Measurements from ENCODE around the gene NHEJ1. TPM values are rescaled to one million over a fixed set of nuclear protein-coding genes. Genes with fewer than 3 reads are reported as not detected.

Gene NHEJ1
- total RNA-seq, 1 experiment from 2014 or later: 11.5 TPM

DNA sequence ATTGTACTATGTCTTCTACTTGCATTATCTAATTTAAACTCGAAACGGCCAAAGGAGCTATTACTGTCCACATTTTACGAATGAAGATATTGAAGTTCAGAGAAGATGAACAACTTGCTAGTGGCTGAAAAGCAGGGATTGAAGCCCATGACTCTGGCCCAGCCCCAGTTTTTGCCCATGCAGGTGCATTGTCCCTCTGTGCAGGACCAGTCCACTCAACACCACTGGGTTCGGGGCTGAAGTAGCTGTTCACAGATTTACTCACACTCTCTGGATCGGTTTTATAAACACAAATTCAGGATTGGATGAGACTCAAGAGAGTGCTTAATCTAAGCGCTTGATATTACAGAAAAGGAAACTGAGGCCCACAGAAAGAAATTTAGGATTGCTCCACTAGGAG lies 98.5 kb downstream of the NHEJ1 start:
- ChIA-PET CTCF (interaction anchor here (0.8 to 1.7 kb wide), 5 partner anchors 10 to 97 kb away, joined by 3 to 11 read pairs (median 4); no protein-coding TSS in a partner anchor), POLR2A (no interaction called here)
- H3K27ac Mint-ChIP-seq (ENCODE audit: low read depth, unreplicated experiment): no peak overlapping the region
- no peak for DNase-seq (ENCODE audit: unreplicated experiment)
- TF ChIP-seq, protein P1, sequence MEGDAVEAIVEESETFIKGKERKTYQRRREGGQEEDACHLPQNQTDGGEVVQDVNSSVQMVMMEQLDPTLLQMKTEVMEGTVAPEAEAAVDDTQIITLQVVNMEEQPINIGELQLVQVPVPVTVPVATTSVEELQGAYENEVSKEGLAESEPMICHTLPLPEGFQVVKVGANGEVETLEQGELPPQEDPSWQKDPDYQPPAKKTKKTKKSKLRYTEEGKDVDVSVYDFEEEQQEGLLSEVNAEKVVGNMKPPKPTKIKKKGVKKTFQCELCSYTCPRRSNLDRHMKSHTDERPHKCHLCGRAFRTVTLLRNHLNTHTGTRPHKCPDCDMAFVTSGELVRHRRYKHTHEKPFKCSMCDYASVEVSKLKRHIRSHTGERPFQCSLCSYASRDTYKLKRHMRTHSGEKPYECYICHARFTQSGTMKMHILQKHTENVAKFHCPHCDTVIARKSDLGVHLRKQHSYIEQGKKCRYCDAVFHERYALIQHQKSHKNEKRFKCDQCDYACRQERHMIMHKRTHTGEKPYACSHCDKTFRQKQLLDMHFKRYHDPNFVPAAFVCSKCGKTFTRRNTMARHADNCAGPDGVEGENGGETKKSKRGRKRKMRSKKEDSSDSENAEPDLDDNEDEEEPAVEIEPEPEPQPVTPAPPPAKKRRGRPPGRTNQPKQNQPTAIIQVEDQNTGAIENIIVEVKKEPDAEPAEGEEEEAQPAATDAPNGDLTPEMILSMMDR (IDR thresholded peaks at IDR 0.05; ENCODE audit: unreplicated experiment): no peak
- BruUV-seq (replicated peaks): no TSS peak
- no peaks in the 10 kb centered on the region for H3K36me3 Mint-ChIP-seq (ENCODE audit: insufficient read depth, unreplicated experiment)
- H3K27me3 Mint-ChIP-seq (ENCODE audit: insufficient read depth, unreplicated experiment): peaks cover 55% of the 10 kb centered on the region
- no peaks in the 10 kb centered on the region for H3K4me1 Mint-ChIP-seq (ENCODE audit: insufficient read depth, unreplicated experiment)
- no peaks in the 10 kb centered on the region for H3K9me3 Mint-ChIP-seq (ENCODE audit: unreplicated experiment)
- intact Hi-C loops (cut with micrococcal nuclease): no loop called here
- H3K4me3 Mint-ChIP-seq (ENCODE audit: unreplicated experiment): no peak overlapping the region

DNA sequence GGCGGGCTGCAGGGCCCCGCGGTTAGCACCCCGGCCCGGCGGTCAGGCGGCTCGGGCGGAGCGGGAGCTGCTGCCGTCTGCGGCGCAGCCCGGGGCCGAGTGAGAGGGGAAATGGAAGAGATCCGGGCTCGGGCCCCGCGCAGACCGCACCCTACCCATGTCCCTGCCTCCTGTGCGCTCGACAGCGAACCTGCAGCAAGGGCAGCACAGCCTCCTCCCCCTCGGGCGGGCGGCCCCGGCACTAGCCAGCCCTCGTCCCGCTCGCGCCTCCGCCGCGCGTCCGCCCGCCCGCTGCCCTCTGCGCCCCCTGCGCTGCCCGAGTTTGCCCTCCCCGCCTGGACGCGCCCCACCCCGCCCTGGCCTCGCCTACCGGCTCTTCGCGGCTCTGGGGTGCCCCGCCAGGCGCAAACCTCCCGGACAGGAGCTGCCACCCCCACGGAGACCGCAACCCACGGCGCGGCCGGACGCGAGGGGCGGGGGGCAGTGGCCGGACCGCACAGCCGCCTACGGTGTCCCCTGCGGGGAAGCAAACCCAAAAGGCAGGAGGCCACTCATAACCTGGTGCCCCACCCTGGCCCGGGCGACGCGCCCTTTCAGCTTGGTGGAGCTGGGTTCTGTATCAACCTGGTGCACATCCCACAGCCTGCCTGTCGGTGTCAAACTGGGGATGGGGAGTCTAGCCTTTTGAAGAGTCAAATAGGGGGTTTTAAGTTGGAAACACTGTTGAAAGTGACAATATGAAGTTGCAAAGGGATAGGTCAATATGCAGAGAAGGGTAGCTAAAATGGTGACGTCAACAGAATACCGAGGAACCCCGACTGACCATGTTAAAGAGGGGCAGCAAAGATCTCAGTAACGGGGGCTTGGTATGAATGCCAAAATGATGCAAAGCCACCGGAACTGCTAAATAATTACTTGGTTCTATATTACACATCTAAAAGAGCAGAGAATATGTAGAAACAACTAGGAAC lies 99.5 kb downstream of the NHEJ1 start, which contains the start of gene IHH:
IHH (minus strand) TSS at position 101 of the 971 bp plus-strand sequence. CDS start 454 bp downstream, outside the sequence.
- Mint-ChIP-seq H3K9me3 (ENCODE audit: unreplicated experiment) (no peaks in the 10 kb centered on the region), H3K27ac (ENCODE audit: low read depth, unreplicated experiment) (no peak within 1 kb of the TSS), H3K4me3 (ENCODE audit: unreplicated experiment) (peak within 1 kb of the TSS; percentile 48), H3K27me3 (ENCODE audit: insufficient read depth, unreplicated experiment) (peaks cover 65% of the 10 kb centered on the region), H3K4me1 (ENCODE audit: insufficient read depth, unreplicated experiment) (no peaks in the 10 kb centered on the region), H3K36me3 (ENCODE audit: insufficient read depth, unreplicated experiment) (no peaks in the 10 kb centered on the region)
- no TSS peak for BruUV-seq (replicated peaks)
- TF ChIP-seq, protein P1 (IDR thresholded peaks at IDR 0.05; ENCODE audit: unreplicated experiment): no peak
- DNase-seq (ENCODE audit: unreplicated experiment): no peak
- ChIA-PET CTCF (interaction anchor here (0.5 to 1.7 kb wide), 7 partner anchors 11 to 115 kb away, joined by 3 to 11 read pairs (median 3); partner anchors contain the start of gene CNPPD1), POLR2A (no interaction called here)
- intact Hi-C loops (cut with micrococcal nuclease): no loop called here

- Mint-ChIP-seq H3K27me3 (ENCODE audit: insufficient read depth, unreplicated experiment) (peaks cover 69% of the 10 kb centered on the region), H3K4me1 (ENCODE audit: insufficient read depth, unreplicated experiment) (no peaks in the 10 kb centered on the region), H3K9me3 (ENCODE audit: unreplicated experiment) (no peaks in the 10 kb centered on the region), H3K36me3 (ENCODE audit: insufficient read depth, unreplicated experiment) (no peaks in the 10 kb centered on the region), H3K4me3 (ENCODE audit: unreplicated experiment) (peak overlapping the region; percentile 48), H3K27ac (ENCODE audit: low read depth, unreplicated experiment) (no peak overlapping the region)
- intact Hi-C loops (cut with micrococcal nuclease): loop anchor here (2.0 kb wide), 1 partner anchor 65 kb away; no protein-coding TSS in a partner anchor
- CTCF ChIA-PET: interaction anchor here (0.6 to 3.3 kb wide), 6 partner anchors 8 to 65 kb away, joined by 3 to 57 read pairs (median 4); no protein-coding TSS in a partner anchor
- POLR2A ChIA-PET: interaction anchor here (1.1 to 1.2 kb wide), 2 partner anchors 12 to 93 kb away, joined by 3 read pairs; no protein-coding TSS in a partner anchor
- TF ChIP-seq, protein P1 (IDR thresholded peaks at IDR 0.05; ENCODE audit: unreplicated experiment): no peak
- no peak for DNase-seq (ENCODE audit: unreplicated experiment)
- no TSS peak for BruUV-seq (replicated peaks)
Observed at GRCh38 chr2:219059725-219060682, 100.6 kb downstream of the NHEJ1 start.
